H1 (cell line): ENCODE measurements around the gene ZSCAN22. TPM values are rescaled to one million over a fixed set of nuclear protein-coding genes. Genes with fewer than 3 reads are reported as not detected.

Experiments
- CTCF ChIA-PET: fragments of 300-600 bp; sonication (Branson Sonifier 250); formaldehyde crosslinking; loops from one replicate; lab custom pipeline; 2021; ENCODE audit not compliant: partially characterized antibody; lab: Charles Lee
- POLR2A ChIA-PET: fragments of 300-600 bp; sonication (Branson Sonifier 250); formaldehyde crosslinking; loops from one replicate; lab custom pipeline; 2021; ENCODE audit warnings: inconsistent platforms; ENCODE audit not compliant: partially characterized antibody; lab: Charles Lee
- DNase-seq, 2 experiments: peaks; one replicate each; pipeline versions ENCODE4 v3.0.0 to v3.0.0-alpha.2; 2010 to 2022; ENCODE audit warnings: low spot score in 2 of 2, low read depth in 1 of 2, mixed read lengths in 1 of 2
- FAIRE-seq: peaks from 2 replicates; lab custom pipeline; 2011; peaks lifted over from hg19 to GRCh38; lab: Jason Lieb, UNC
- H2AFZ ChIP-seq: 2 replicates; pipeline ENCODE4 v1.8.1; 2012; ENCODE audit warnings: low read length, inconsistent platforms
- H2AK5ac ChIP-seq: 2 replicates; pipeline ENCODE4 v1.6.1; 2013; ENCODE audit warnings: low read depth, low read length
- H2BK120ac ChIP-seq: replicated peaks from 2 replicates; pipeline ENCODE3; 2013; ENCODE audit warnings: low read depth, low read length, inconsistent platforms
- H2BK12ac ChIP-seq: 2 replicates; pipeline ENCODE4 v1.6.1; 2013; ENCODE audit warnings: low read depth, low read length
- H2BK15ac ChIP-seq: 2 replicates; pipeline ENCODE4 v1.6.1; 2013; ENCODE audit warnings: low read length
- H2BK20ac ChIP-seq: 2 replicates; pipeline ENCODE4 v1.6.1; 2013; ENCODE audit warnings: low read length
- H2BK5ac ChIP-seq: 2 replicates; pipeline ENCODE4 v1.6.1; 2013; ENCODE audit warnings: low read depth, low read length
- H3K14ac ChIP-seq: 2 replicates; pipeline ENCODE4 v1.6.1; 2013; ENCODE audit warnings: inconsistent platforms; ENCODE audit not compliant: insufficient read length
- H3K18ac ChIP-seq: 2 replicates; pipeline ENCODE4 v1.6.1; 2013; ENCODE audit warnings: low read length; ENCODE audit errors: extremely low read depth
- H3K23ac ChIP-seq: 2 replicates; pipeline ENCODE4 v1.6.1; 2013; ENCODE audit warnings: inconsistent platforms; ENCODE audit not compliant: insufficient read length
- H3K23me2 ChIP-seq: 2 replicates; pipeline ENCODE4 v1.6.1; 2013; ENCODE audit warnings: low read depth, low read length
- H3K27ac ChIP-seq: 2 replicates; pipeline ENCODE4 v1.6.1; 2011; ENCODE audit warnings: low read depth, low read length, inconsistent platforms
- H3K27me3 ChIP-seq, 4 experiments: replicated peaks in 1 of 4; 1 replicate in 1 of 4; 2 replicates in 3 of 4; pipeline versions ENCODE4 v1.6.1 to v1.8.1; 2011 to 2013; ENCODE audit warnings: low read length in 3 of 4, mild to moderate bottlenecking in 3 of 4, inconsistent platforms in 2 of 4, mixed read lengths in 2 of 4, moderate library complexity in 1 of 4; ENCODE audit not compliant: control insufficient read depth in 3 of 4, insufficient read depth in 3 of 4; ENCODE audit errors: extremely low read depth in 1 of 4
- H3K36me3 ChIP-seq, 4 experiments: 2 replicates each; pipeline versions ENCODE4 v1.6.1 to v1.8.1; 2011 to 2013; ENCODE audit warnings: mild to moderate bottlenecking in 4 of 4, low read length in 3 of 4, moderate library complexity in 2 of 4, control low read depth in 1 of 4, inconsistent platforms in 1 of 4; ENCODE audit not compliant: insufficient read depth in 4 of 4, control insufficient read depth in 2 of 4
- H3K4ac ChIP-seq: replicated peaks from 2 replicates; pipeline ENCODE3; 2013; ENCODE audit warnings: low read length, low read depth, mixed read lengths, inconsistent platforms; ENCODE audit not compliant: insufficient read length
- H3K4me1 ChIP-seq, 4 experiments: replicated peaks in 1 of 4; 1 replicate in 1 of 4; 2 replicates in 3 of 4; pipeline versions ENCODE4 v1.6.1 to v1.8.1; 2011 to 2013; ENCODE audit warnings: low read length in 3 of 4, inconsistent platforms in 2 of 4, mixed read lengths in 1 of 4; ENCODE audit not compliant: insufficient read depth in 4 of 4, control insufficient read depth in 3 of 4
- H3K4me2 ChIP-seq, 2 experiments: 2 replicates each; pipeline versions ENCODE4 v1.6.1 to v1.8.1; 2011 to 2013; ENCODE audit warnings: low read depth in 2 of 2, low read length in 2 of 2, control low read depth in 1 of 2, inconsistent platforms in 1 of 2, mild to moderate bottlenecking in 1 of 2; ENCODE audit not compliant: insufficient read depth in 1 of 2
- H3K4me3 ChIP-seq, 4 experiments: fragments of 200-600, 300-600 bp in 1 of 4; sonication (generic), shearing (Covaris generic), sonication (Bioruptor Twin) in 1 of 4; 2 replicates each; pipeline versions ENCODE4 v1.5.1 to v1.8.1; 2011 to 2016; ENCODE audit warnings: low read length in 4 of 4, low read depth in 3 of 4, control low read depth in 2 of 4, inconsistent platforms in 2 of 4, mild to moderate bottlenecking in 2 of 4, mixed read lengths in 1 of 4, moderate library complexity in 1 of 4; ENCODE audit not compliant: insufficient read depth in 2 of 4; ENCODE audit errors: extremely low read depth in 1 of 4
- H3K56ac ChIP-seq: replicated peaks from 2 replicates; pipeline ENCODE3; 2013; ENCODE audit warnings: low read depth, mild to moderate bottlenecking, mixed read lengths, low read length, inconsistent platforms; ENCODE audit not compliant: insufficient read length
- H3K79me1 ChIP-seq: 2 replicates; pipeline ENCODE4 v1.6.1; 2013; ENCODE audit warnings: low read depth, low read length, control low read depth
- H3K79me2 ChIP-seq, 2 experiments: 2 replicates each; pipeline versions ENCODE4 v1.6.1 to v1.8.1; 2012 to 2013; ENCODE audit warnings: low read length in 2 of 2, mild to moderate bottlenecking in 2 of 2, inconsistent platforms in 1 of 2; ENCODE audit not compliant: insufficient read depth in 2 of 2, control insufficient read depth in 1 of 2
- H3K9ac ChIP-seq, 4 experiments: replicated peaks in 1 of 4; 1 replicate in 1 of 4; 2 replicates in 3 of 4; pipeline versions ENCODE4 v1.6.1 to v1.8.1; 2011 to 2013; ENCODE audit warnings: low read depth in 3 of 4, low read length in 3 of 4, control low read depth in 2 of 4, mild to moderate bottlenecking in 2 of 4, moderate library complexity in 2 of 4, inconsistent platforms in 1 of 4; ENCODE audit errors: extremely low read depth in 1 of 4
- H3K9me3 ChIP-seq, 2 experiments: 2 replicates each; pipeline versions ENCODE4 v1.6.1 to v1.8.1; 2012 to 2013; ENCODE audit warnings: mild to moderate bottlenecking in 2 of 2, moderate library complexity in 2 of 2, control low read depth in 1 of 2, inconsistent platforms in 1 of 2, low read depth in 1 of 2, low read length in 1 of 2, mixed read lengths in 1 of 2; ENCODE audit not compliant: insufficient read depth in 2 of 2
- H4K20me1 ChIP-seq, 2 experiments: replicated peaks in 1 of 2; 2 replicates each; pipeline versions ENCODE3 to v1.8.1; 2011 to 2013; ENCODE audit warnings: inconsistent platforms in 2 of 2, low read length in 2 of 2, mild to moderate bottlenecking in 1 of 2; ENCODE audit not compliant: insufficient read depth in 2 of 2, control insufficient read depth in 1 of 2
- H4K5ac ChIP-seq: 2 replicates; pipeline ENCODE4 v1.6.1; 2013; ENCODE audit warnings: low read length, low read depth, mixed read lengths, inconsistent platforms; ENCODE audit not compliant: insufficient read length
- H4K8ac ChIP-seq: 2 replicates; pipeline ENCODE4 v1.8.0; 2013; ENCODE audit warnings: mild to moderate bottlenecking, moderate library complexity, low read length, inconsistent platforms; ENCODE audit not compliant: insufficient read depth; ENCODE audit errors: extremely low read depth
- H4K91ac ChIP-seq: replicated peaks from 2 replicates; pipeline ENCODE3; 2013; ENCODE audit warnings: low read length, mixed read lengths, inconsistent platforms; ENCODE audit not compliant: insufficient read length
- ATF2 ChIP-seq: IDR thresholded peaks from 2 replicates; pipeline ENCODE4 v1.6.1; 2012; ENCODE audit warnings: low read length, inconsistent platforms
- SIX5 ChIP-seq: IDR thresholded peaks from 2 replicates; pipeline ENCODE4 v1.6.1; 2011; ENCODE audit warnings: mild to moderate bottlenecking, low read depth, low read length
- WGBS, 2 experiments: shearing (Covaris generic) in 1 of 2; methylation state at CpG; one replicate each; pipeline versions ENCODE4 v1.1.6 to v1.1.7; 2013 to 2015; ENCODE audit warnings: low lambda C conversion rate in 2 of 2, mixed read lengths in 2 of 2, inconsistent platforms in 1 of 2, low coverage in 1 of 2, missing lambda C conversion rate in 1 of 2; ENCODE audit not compliant: insufficient replicate concordance in 2 of 2, insufficient coverage in 1 of 2, insufficient read length in 1 of 2; ENCODE audit errors: extremely low coverage in 1 of 2, missing lambda C conversion rate in 1 of 2; 5-methylcytosine and 5-hydroxymethylcytosine counted together
- polyA plus RNA-seq, 7 experiments: library from polyadenylated mRNA; depleted of rRNA in 3 of 7; stranded (reverse) in 5 of 7; unstranded in 2 of 7; fragments of >200 nt in 5 of 7; fragments of 200-250 nt in 2 of 7; gene quantifications; 1 replicate in 5 of 7; 2 replicates in 1 of 7; 4 replicates in 1 of 7; pipeline versions ENCODE4 v1.2.1 to v1.2.3, GENCODE V29; 2011 to 2013; ENCODE audit warnings: missing spikeins in 2 of 7, mixed read lengths in 2 of 7
- total RNA-seq: library from RNA; stranded (reverse); fragmentation: NEBNext Ultra II Directional; extraction: Animal tissue kit (Norgen Biotek cat#: 25700); gene quantifications from 2 replicates; pipeline ENCODE4 v1.2.1, GENCODE V29; 2021

Gene ZSCAN22
- total and polyA plus RNA-seq, 2 of the 8 experiments (the other 6 are each of a cell fraction or from before 2014, with no cell fraction given), result 3.2 to 3.3 TPM

- DNase-seq (no peak), FAIRE-seq (no peak)
- Histone ChIP-seq H2BK12ac (no peak overlapping the region), H3K79me2 (peaks cover 0 to 10% of the 10 kb centered on the region in 2 experiments; a peak in 2 of 4 replicates), H4K20me1 (peaks cover 0 to 6% of the 10 kb centered on the region in 2 experiments), H3K9me3 (no peaks in the 10 kb centered on the region), H3K56ac (no peak overlapping the region), H3K4me1 (no peaks in the 10 kb centered on the region), H2BK5ac (no peak overlapping the region), H4K5ac (no peak overlapping the region), H3K27me3 (0 out of 7 replicates have a peak, but pooled peaks cover 0 to 3% (median 0%) of the 10 kb centered on the region in 4 experiments), H2BK20ac (no peak overlapping the region), H2BK15ac (no peak overlapping the region), H3K79me1 (peaks cover 8% of the 10 kb centered on the region), H3K18ac (no peak overlapping the region), H2AFZ (no peak overlapping the region), H3K27ac (no peak overlapping the region), H3K4me2 (no peak overlapping the region), H3K14ac (no peak overlapping the region), H4K91ac (no peak overlapping the region), H3K36me3 (no peaks in the 10 kb centered on the region; a peak in 1 of 8 replicates), H4K8ac (no peak overlapping the region), H2BK120ac (no peak overlapping the region), H2AK5ac (no peak overlapping the region), H3K23ac (no peak overlapping the region), H3K4me3 (no peak overlapping the region), H3K9ac (no peak overlapping the region), H3K23me2 (peaks cover 12% of the 10 kb centered on the region), H3K4ac (no peak overlapping the region)
- POLR2A ChIA-PET, result interaction anchor here (1.0 to 1.2 kb wide), 4 partner anchors 12 to 135 kb away, joined by 3 to 6 read pairs (median 5); partner anchors contain the start of gene RNF225
- TF ChIP-seq ATF2 (no peak), SIX5 (no peak)
- WGBS, 2 experiments, result 99% methylated on average over 4 of the region's 4 CpGs; no CpG with 5 or more reads in 1 of the 2 experiments
- CTCF ChIA-PET, result interaction anchor here (0.6 to 4.7 kb wide), 9 partner anchors 9 to 463 kb away, joined by 3 to 30 read pairs (median 5); no protein-coding TSS in a partner anchor
These were observed 3.7 kb downstream of the ZSCAN22 start for GRCh38 chr19:58330458-58330857.
